OCI-LY3 (cell line): ENCODE data around the gene MAPKAPK5.

ENCODE experiments used
- EZH2phosphoT487 ChIP-seq: fragments of 200-600 bp; shearing (Covaris generic); IDR thresholded peaks from 2 replicates; pipeline ENCODE4 v1.6.1; 2018; ENCODE audit warnings: antibody characterized with exemption, mixed run types, low read depth
- TF ChIP-seq, protein P1 (sequence below): fragments of 200-600, 300-600 bp; sonication (generic); IDR thresholded peaks from 2 replicates; pipeline ENCODE4 v1.5.1; 2014; ENCODE audit warnings: antibody characterized with exemption, low read length, low read depth

DNA sequence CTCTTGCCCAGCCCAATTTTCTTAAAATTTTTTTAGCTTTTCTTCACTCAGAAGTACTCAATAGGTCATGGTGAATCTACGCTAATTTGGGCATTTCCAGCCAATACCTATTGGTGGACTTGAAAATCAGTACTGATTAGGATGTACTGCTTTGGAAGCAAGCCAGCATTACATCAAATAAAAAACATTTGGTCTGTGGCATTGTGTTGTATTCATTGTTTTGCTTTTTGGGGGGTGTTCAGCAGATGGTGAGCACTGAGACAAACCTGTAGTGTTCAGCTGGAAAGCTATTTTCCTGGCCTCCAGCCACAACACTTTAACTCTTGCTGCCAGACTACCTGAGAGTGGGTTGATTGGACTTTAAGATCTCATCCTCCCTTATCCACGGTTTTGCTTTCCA is 4.0 kb downstream of the MAPKAPK5 start:
- no peak for TF ChIP-seq EZH2phosphoT487
- TF ChIP-seq, protein P1, sequence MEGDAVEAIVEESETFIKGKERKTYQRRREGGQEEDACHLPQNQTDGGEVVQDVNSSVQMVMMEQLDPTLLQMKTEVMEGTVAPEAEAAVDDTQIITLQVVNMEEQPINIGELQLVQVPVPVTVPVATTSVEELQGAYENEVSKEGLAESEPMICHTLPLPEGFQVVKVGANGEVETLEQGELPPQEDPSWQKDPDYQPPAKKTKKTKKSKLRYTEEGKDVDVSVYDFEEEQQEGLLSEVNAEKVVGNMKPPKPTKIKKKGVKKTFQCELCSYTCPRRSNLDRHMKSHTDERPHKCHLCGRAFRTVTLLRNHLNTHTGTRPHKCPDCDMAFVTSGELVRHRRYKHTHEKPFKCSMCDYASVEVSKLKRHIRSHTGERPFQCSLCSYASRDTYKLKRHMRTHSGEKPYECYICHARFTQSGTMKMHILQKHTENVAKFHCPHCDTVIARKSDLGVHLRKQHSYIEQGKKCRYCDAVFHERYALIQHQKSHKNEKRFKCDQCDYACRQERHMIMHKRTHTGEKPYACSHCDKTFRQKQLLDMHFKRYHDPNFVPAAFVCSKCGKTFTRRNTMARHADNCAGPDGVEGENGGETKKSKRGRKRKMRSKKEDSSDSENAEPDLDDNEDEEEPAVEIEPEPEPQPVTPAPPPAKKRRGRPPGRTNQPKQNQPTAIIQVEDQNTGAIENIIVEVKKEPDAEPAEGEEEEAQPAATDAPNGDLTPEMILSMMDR = no peak
